K562 (cell line): Measurements from ENCODE around the gene RPLP2.

Source experiments
- MAFK ChIP-seq: IDR thresholded peaks from 2 replicates; pipeline ENCODE4 v1.6.1; 2011; ENCODE audit warnings: low read length, improper control_type of control experiment
- MAZ ChIP-seq, 2 experiments: fragments of 450-650 bp in 1 of 2; sonication (generic) in 1 of 2; formaldehyde crosslinking; IDR thresholded peaks in 1 of 2; conservative IDR thresholded peaks in 1 of 2; 2 replicates each; pipeline versions ENCODE4 v1.4.0 to v1.5.0; 2020; ENCODE audit warnings: mild to moderate bottlenecking in 1 of 2, missing genetic modification reagents in 1 of 2
- POLR2A ChIP-seq: fragments of 450-650 bp; conservative IDR thresholded peaks from 2 replicates; pipeline ENCODE4 v1.6.1; 2016
- SIX5 ChIP-seq, 2 experiments: IDR thresholded peaks; 2 replicates each; pipeline ENCODE4 v1.6.1; 2011; ENCODE audit warnings: low read length in 2 of 2, borderline replicate concordance in 1 of 2, low read depth in 1 of 2, mild to moderate bottlenecking in 1 of 2, moderate library complexity in 1 of 2; ENCODE audit not compliant: insufficient read depth in 1 of 2
- SMARCA5 ChIP-seq: fragments of 450-650 bp; IDR thresholded peaks from 2 replicates; pipeline ENCODE4 v1.6.1; 2016
- YY1 ChIP-seq, 3 experiments: IDR thresholded peaks; 2 replicates each; pipeline ENCODE4 v1.6.1; 2011; ENCODE audit warnings: low read length in 2 of 3, mild to moderate bottlenecking in 2 of 3, moderate library complexity in 2 of 3, borderline replicate concordance in 1 of 3, control low read depth in 1 of 3, low read depth in 1 of 3; ENCODE audit not compliant: insufficient read depth in 3 of 3, insufficient replicate concordance in 2 of 3, control insufficient read depth in 1 of 3, insufficient read length in 1 of 3; ENCODE audit errors: extremely low read depth in 1 of 3

GRCh38 chr11:794766-795633, 14.8 kb upstream of the RPLP2 start:
- TF ChIP-seq YY1 (IDR thresholded peaks at IDR 0.05; ENCODE audit: borderline replicate concordance in 1 of 3, control insufficient read depth in 1 of 3, extremely low read depth in 1 of 3, insufficient read depth in 3 of 3, insufficient read length in 1 of 3, insufficient replicate concordance in 2 of 3, low read depth in 1 of 3, low read length in 2 of 3): no peak
- TF ChIP-seq SIX5 (IDR thresholded peaks at IDR 0.05; ENCODE audit: borderline replicate concordance in 1 of 2, insufficient read depth in 1 of 2, low read depth in 1 of 2, low read length in 2 of 2): no peak
- no peak for TF ChIP-seq MAZ (CRISPR knock-in tag; conservative IDR thresholded peaks at IDR 0.05 in 1 of 2, IDR thresholded peaks at IDR 0.05 in 1 of 2)
- no peak for TF ChIP-seq POLR2A
- TF ChIP-seq SMARCA5: no peak
- no peak for TF ChIP-seq MAFK
